Spinal cord (tissue), 10 donors: ENCODE measurements around the gene TCP1. TPM values are rescaled to one million over a fixed set of nuclear protein-coding genes. Genes with fewer than 3 reads are reported as not detected.

ENCODE experiments used
- DNase-seq, 6 donors: peaks; one replicate each; pipeline versions ENCODE4 v3.0.0 to v3.0.0-alpha.2; 2013 to 2015; ENCODE audit warnings: low spot score in 6 of 6, low read depth in 4 of 6
- H3K27ac ChIP-seq: one replicate; pipeline ENCODE4 v1.5.1; 2013; ENCODE audit warnings: low read depth, low read length, control low read depth
- H3K27me3 ChIP-seq: one replicate; pipeline ENCODE4 v1.6.1; 2013; ENCODE audit warnings: low read length; ENCODE audit not compliant: control insufficient read depth, insufficient read depth
- H3K36me3 ChIP-seq: one replicate; pipeline ENCODE4 v1.6.1; 2013; ENCODE audit warnings: low read length; ENCODE audit not compliant: control insufficient read depth, insufficient read depth
- H3K4me1 ChIP-seq: one replicate; pipeline ENCODE4 v1.6.1; 2013; ENCODE audit warnings: low read length; ENCODE audit not compliant: control insufficient read depth, insufficient read depth
- H3K4me3 ChIP-seq: one replicate; pipeline ENCODE4 v1.5.1; 2013; ENCODE audit warnings: low read depth, low read length, control low read depth
- H3K9me3 ChIP-seq: one replicate; pipeline ENCODE4 v1.6.1; 2013; ENCODE audit warnings: low read length; ENCODE audit not compliant: control insufficient read depth, insufficient read depth
- WGBS: methylation state at CpG from one replicate; pipeline ENCODE4 v1.1.5; 2013; ENCODE audit warnings: missing lambda C conversion rate; ENCODE audit not compliant: insufficient coverage; 5-methylcytosine and 5-hydroxymethylcytosine counted together
- long read RNA-seq, 4 donors: transcript quantifications; one replicate each; lab custom pipeline, GENCODE V29; 2026
- polyA plus RNA-seq, 2 donors: library from polyadenylated mRNA; unstranded; fragments of 120-200 nt; gene quantifications; one replicate each; pipeline ENCODE4 v1.2.1, GENCODE V29; 2013; ENCODE audit not compliant: insufficient read length in 2 of 2
- total RNA-seq, 2 donors: library from RNA; depleted of rRNA in 1 of 2; stranded (reverse); fragments of 120-200 nt in 1 of 2; fragments of >200 nt in 1 of 2; gene quantifications; one replicate each; pipeline versions ENCODE4 v1.2.3 to v1.2.4, GENCODE V29; 2013 to 2014
- donor health status: healthy.

Gene TCP1
- total RNA-seq (100 to 1,000 TPM; 184 TPM), polyA plus RNA-seq (100 to 1,000 TPM; 225 to 239 TPM)
- long read RNA-seq, donor 1, transcript TCP1-201 (12 exons, 2,499 nt), result major isoform, 33 of 77 reads
- long read RNA-seq, donor 1, partial matches to known transcripts, result 33 of 77 reads
- long read RNA-seq, donor 1, other reads (novel, unspliced or antisense), result 8 of 77 reads
- long read RNA-seq, donor 2, transcript TCP1-201 (12 exons, 2,499 nt), result major isoform, 17 of 113 reads
- long read RNA-seq, donor 2, partial matches to known transcripts, result 93 of 113 reads
- long read RNA-seq, donor 2, other reads (novel, unspliced or antisense), result 0 of 113 reads
- long read RNA-seq, donor 3, transcript TCP1-201 (12 exons, 2,499 nt), result major isoform, 39 of 39 reads
- long read RNA-seq, donor 3, partial matches to known transcripts, result 0 of 39 reads
- long read RNA-seq, donor 3, other reads (novel, unspliced or antisense), result 0 of 39 reads
- long read RNA-seq, donor 4, transcript TCP1-201 (12 exons, 2,499 nt), result major isoform, 33 of 420 reads
- long read RNA-seq, donor 4, partial matches to known transcripts, result 248 of 420 reads
- long read RNA-seq, donor 4, other reads (novel, unspliced or antisense), result 137 of 420 reads

- Histone ChIP-seq H3K36me3 (peaks cover 13% of the 10 kb centered on the region), H3K4me1 (peaks cover 24% of the 10 kb centered on the region)
- under 1% methylated on average over 58 of the region's 64 CpGs for WGBS
These were observed at the start of gene TCP1 for GRCh38 chr6:159789377-159790148. TSS of gene TCP1 (minus strand) at chr6:159789602. CDS start at chr6:159789468, 134 bp downstream.

GRCh38 chr6:159838020-159838744, 48.8 kb upstream of the TCP1 start:
- Histone ChIP-seq H3K36me3 (no peaks in the 10 kb centered on the region), H3K9me3 (no peaks in the 10 kb centered on the region), H3K4me3 (no peak overlapping the region), H3K4me1 (no peaks in the 10 kb centered on the region), H3K27me3 (no peaks in the 10 kb centered on the region), H3K27ac (no peak overlapping the region)
- no peak for DNase-seq
- 67% methylated on average over 1 of the region's 7 CpGs for WGBS

More at GRCh38 chr6:159789377-159790148, at the start of gene TCP1:
- peak; percentile 99 to 100 (median 100) for DNase-seq
- Histone ChIP-seq H3K9me3 (no peaks in the 10 kb centered on the region), H3K4me3 (peak within 1 kb of the TSS; percentile 70), H3K27ac (peak within 1 kb of the TSS; percentile 96), H3K27me3 (no peaks in the 10 kb centered on the region)

- no peaks in the 10 kb centered on the region for H3K9me3 ChIP-seq
- DNase-seq, result no peak
- H3K4me1 ChIP-seq, result no peaks in the 10 kb centered on the region
- no peak overlapping the region for H3K27ac ChIP-seq
- no peaks in the 10 kb centered on the region for H3K27me3 ChIP-seq
- no CpG with 5 or more reads among the region's 8 CpGs for WGBS
- no peaks in the 10 kb centered on the region for H3K36me3 ChIP-seq
- H3K4me3 ChIP-seq, result no peak overlapping the region
These were observed 48.1 kb upstream of the TCP1 start for GRCh38 chr6:159837511-159837910.

GRCh38 chr6:159836718-159837490, 47.5 kb upstream of the TCP1 start:
- peak in 1 of 6 donors; percentile 6 for DNase-seq
- Histone ChIP-seq H3K4me1 (no peaks in the 10 kb centered on the region), H3K27me3 (no peaks in the 10 kb centered on the region), H3K9me3 (no peaks in the 10 kb centered on the region), H3K27ac (no peak overlapping the region), H3K36me3 (no peaks in the 10 kb centered on the region), H3K4me3 (no peak overlapping the region)
- 91% methylated on average over 24 of the region's 29 CpGs for WGBS

- H3K27ac ChIP-seq, result no peak overlapping the region
- no peak for DNase-seq
- no peaks in the 10 kb centered on the region for H3K9me3 ChIP-seq
- H3K27me3 ChIP-seq, result no peaks in the 10 kb centered on the region
- WGBS, result 94% methylated on average over 3 of the region's 5 CpGs
- H3K36me3 ChIP-seq, result no peaks in the 10 kb centered on the region
- H3K4me1 ChIP-seq, result peaks cover 5% of the 10 kb centered on the region
- H3K4me3 ChIP-seq, result no peak overlapping the region
These were observed 44.7 kb upstream of the TCP1 start for GRCh38 chr6:159833997-159834603.

- DNase-seq, result no peak
- 86% methylated on average over 2 of the region's 2 CpGs for WGBS
- peaks cover 5% of the 10 kb centered on the region for H3K4me1 ChIP-seq
- H3K4me3 ChIP-seq, result no peak overlapping the region
- H3K27ac ChIP-seq, result no peak overlapping the region
- H3K36me3 ChIP-seq, result no peaks in the 10 kb centered on the region
- H3K27me3 ChIP-seq, result no peaks in the 10 kb centered on the region
- H3K9me3 ChIP-seq, result no peaks in the 10 kb centered on the region
These were observed 44.2 kb upstream of the TCP1 start for GRCh38 chr6:159833556-159833955.

GRCh38 chr6:159832946-159833345, 43.5 kb upstream of the TCP1 start:
- Histone ChIP-seq H3K27me3 (no peaks in the 10 kb centered on the region), H3K4me1 (peaks cover 5% of the 10 kb centered on the region)
- no CpG with 5 or more reads among the region's 4 CpGs for WGBS

GRCh38 chr6:159831373-159831679, 41.9 kb upstream of the TCP1 start:
- no peaks in the 10 kb centered on the region for H3K9me3 ChIP-seq
- no peaks in the 10 kb centered on the region for H3K27me3 ChIP-seq
- whole genome bisulfite sequencing, result 78% methylated on average over 4 of the region's 4 CpGs
- no peak overlapping the region for H3K4me3 ChIP-seq
- H3K4me1 ChIP-seq, result peaks cover 7% of the 10 kb centered on the region
- no peaks in the 10 kb centered on the region for H3K36me3 ChIP-seq
- no peak for DNase-seq
- H3K27ac ChIP-seq, result no peak overlapping the region

More at GRCh38 chr6:159832946-159833345, 43.5 kb upstream of the TCP1 start:
- Histone ChIP-seq H3K36me3 (no peaks in the 10 kb centered on the region), H3K27ac (no peak overlapping the region), H3K9me3 (no peaks in the 10 kb centered on the region), H3K4me3 (no peak overlapping the region)
- DNase-seq, result no peak
